AG09309 (cell line): ENCODE results near the gene ADPRS.

Source experiments
- DNase-seq: peaks from one replicate; pipeline ENCODE4 v3.0.0-alpha.2; 2010; ENCODE audit warnings: low read depth
- H3K4me3 ChIP-seq: 2 replicates; pipeline ENCODE4 v1.5.1; 2011; ENCODE audit warnings: mild to moderate bottlenecking, low read depth, low read length, moderate library complexity; ENCODE audit not compliant: control insufficient read depth
- TF ChIP-seq, protein P1 (sequence below): IDR thresholded peaks from 2 replicates; pipeline ENCODE4 v1.5.1; 2011; ENCODE audit warnings: mild to moderate bottlenecking, low read depth, low read length, inconsistent platforms; ENCODE audit not compliant: insufficient read depth, control insufficient read depth; ENCODE audit errors: missing control alignments

The ADPRS gene

DNA sequence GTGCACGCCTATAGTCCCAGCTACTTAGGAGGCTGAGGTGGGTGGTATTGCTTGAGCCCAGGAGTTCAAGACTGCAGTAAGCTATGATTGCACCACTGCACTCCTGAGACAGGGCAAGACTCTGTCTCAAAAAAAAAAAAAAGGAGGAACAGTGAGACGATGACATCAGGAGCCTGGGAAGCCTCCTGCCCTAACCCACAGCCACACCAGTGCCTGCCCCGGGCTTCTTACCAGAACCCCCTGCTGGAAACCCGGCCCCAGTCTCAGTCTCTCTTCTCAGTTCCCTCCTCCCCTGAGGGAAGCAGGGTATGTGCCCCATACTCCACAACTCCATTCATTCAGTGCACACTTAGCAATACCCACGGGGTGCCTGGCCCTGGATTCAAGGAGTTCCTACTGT, 27.2 kb downstream of the ADPRS start:
- H3K4me3 ChIP-seq: no peak overlapping the region
- no peak for DNase-seq
- TF ChIP-seq, protein P1, sequence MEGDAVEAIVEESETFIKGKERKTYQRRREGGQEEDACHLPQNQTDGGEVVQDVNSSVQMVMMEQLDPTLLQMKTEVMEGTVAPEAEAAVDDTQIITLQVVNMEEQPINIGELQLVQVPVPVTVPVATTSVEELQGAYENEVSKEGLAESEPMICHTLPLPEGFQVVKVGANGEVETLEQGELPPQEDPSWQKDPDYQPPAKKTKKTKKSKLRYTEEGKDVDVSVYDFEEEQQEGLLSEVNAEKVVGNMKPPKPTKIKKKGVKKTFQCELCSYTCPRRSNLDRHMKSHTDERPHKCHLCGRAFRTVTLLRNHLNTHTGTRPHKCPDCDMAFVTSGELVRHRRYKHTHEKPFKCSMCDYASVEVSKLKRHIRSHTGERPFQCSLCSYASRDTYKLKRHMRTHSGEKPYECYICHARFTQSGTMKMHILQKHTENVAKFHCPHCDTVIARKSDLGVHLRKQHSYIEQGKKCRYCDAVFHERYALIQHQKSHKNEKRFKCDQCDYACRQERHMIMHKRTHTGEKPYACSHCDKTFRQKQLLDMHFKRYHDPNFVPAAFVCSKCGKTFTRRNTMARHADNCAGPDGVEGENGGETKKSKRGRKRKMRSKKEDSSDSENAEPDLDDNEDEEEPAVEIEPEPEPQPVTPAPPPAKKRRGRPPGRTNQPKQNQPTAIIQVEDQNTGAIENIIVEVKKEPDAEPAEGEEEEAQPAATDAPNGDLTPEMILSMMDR: no peak

DNA sequence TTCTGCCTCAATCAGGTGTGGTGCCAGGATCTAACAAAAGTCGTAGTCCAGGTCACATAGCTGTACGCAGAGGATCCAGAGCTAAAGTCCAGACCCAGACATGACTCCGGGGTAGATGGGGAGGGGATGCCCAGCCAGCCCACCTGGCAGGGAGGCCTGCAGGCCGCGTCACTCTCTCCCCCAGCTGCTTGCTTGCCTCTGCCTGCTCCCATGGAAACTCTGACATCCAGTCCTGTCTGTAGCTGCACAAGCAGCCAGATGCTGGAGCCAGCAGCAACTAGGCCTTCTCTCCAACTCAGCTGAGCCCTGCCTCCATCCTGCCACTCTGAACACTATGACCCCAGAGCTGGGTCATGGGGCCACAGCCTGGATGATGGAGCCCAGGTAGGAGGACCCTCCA, 28.2 kb downstream of the ADPRS start:
- no peak overlapping the region for H3K4me3 ChIP-seq
- TF ChIP-seq, protein P1: no peak
- no peak for DNase-seq

DNA sequence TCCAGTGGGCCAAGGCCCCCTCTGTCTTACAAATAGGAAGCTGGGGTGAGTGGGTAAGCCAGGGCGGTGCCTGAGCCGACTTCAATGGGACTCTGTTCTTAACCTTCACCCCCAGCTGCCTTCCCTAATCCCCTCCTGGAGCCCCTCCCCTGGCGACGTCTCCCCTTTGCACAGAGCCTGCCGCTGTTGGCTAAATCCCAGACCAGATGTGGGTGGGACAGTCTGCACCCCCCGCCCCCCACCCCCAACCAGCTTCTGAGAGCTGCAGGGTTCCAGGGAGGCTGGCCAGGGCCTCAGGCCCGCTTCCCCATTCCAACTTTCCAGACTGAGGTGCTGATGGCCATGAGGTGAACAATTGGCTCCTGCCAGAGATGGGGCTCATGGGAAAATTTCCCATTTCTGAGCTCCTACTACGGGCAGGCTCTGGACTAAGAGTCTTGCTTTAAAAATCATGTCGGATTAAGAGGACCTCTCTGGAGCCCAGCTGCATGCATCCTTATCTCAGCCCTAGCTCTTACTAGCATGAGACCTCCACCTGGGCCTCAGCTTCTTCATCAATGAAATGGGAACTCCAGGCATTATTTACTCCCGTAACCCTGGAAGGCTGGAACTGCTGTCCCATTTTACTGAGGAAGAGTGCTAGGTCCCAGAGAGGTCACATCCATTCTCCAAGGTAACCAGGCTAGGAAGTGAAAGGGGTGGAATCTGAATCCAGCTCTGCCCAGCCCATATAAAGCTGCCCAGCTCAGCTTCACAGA, 29.9 kb downstream of the ADPRS start:
- no peak overlapping the region for H3K4me3 ChIP-seq
- TF ChIP-seq, protein P1: no peak
- no peak for DNase-seq

DNA sequence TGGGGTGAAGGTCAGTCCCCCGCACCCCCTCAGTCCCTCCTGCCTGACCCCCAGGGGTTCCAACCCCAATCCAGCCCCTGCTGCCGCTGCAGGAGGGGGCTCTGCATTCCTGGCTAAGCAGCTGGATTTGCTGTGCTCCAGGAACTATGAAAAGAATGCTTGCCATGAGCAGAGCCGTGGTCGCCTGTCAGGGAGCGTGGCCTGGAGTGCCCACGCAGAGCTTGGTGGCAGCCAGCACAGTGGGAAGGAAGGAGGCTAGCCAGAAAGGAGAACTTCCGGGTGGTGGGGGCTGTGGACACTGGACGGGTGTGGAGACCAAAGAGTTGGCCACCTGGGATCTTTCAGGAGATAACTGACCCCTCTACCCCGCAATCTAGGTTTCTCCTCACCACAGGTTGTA, 30.8 kb downstream of the ADPRS start:
- no peak overlapping the region for H3K4me3 ChIP-seq
- DNase-seq: no peak
- TF ChIP-seq, protein P1: no peak

DNA sequence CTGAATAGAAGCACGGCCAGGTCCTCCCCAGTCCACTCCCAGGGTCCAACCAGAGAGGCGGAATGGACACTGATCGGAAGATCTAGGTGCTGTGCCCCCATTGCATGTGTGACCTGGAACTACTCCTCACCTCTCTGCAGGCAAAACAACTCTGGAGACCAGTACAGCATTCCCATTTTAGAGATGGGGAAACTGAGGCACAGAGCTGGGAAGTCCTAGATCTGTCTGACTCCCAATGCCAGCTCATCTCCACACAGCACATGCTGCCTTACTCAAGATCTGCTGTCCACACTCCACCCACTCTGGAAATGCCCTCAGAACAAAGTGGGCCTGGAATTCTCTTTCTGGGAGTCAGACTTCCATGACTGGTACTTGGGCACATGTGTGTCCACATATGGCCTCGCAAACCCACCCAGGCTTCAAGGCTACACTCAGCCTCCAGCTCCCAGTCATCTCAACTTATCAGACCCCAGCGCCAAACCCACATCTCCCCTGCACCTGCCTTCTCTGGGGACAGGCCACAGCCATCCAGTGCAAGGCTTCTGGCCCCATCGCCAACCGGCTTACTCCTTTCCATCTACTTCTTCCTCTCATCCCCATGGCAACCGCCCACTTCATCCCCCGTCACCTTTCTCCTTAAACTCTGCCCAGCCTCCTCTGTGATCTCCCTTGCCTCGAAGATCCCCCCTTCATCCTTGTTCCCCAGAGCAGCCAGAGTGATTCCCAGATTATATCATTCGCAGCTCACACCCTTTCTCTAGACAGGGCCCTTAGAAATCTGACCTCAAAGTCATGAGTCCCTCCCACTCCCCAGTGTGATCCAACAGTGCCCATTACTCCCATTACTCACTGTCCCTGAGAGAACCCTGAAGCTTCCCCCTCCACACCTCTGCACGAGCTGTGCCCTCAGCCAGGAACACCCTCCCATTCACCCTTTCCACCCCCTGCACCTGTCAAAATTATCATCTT, 33.7 kb downstream of the ADPRS start:
- TF ChIP-seq, protein P1: no peak
- H3K4me3 ChIP-seq: no peak overlapping the region
- DNase-seq: no peak

DNA sequence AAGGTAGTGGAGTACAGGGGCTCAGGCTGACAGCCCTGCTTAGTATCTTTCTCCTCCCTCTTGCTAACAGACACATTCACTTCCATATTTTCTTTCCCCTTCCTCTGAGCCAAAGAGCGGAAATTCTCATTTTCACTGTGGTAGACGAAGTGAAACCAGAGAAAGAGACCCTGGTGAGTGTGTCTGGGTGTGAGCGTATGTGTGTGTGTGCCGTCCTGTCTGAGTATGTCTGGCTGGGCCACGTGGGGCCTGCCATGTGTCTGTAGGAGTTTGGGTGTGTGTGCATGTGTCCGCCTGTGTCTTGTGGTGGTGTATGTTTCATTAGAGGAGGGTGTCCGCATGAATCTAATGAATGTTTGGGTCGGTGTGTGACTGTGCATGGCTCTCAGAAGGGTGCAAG, 34.7 kb downstream of the ADPRS start:
- H3K4me3 ChIP-seq: no peak overlapping the region
- TF ChIP-seq, protein P1: no peak
- no peak for DNase-seq
